GM12878 (cell line): Measurements from ENCODE around the gene FUT8. TPM values are rescaled to one million over a fixed set of nuclear protein-coding genes. Genes with fewer than 3 reads are reported as not detected.

Source experiments
- CUX1 ChIP-seq: IDR thresholded peaks from 2 replicates; pipeline ENCODE4 v1.6.1; 2012; ENCODE audit warnings: improper control_type of control experiment, low read depth, low read length; ENCODE audit not compliant: insufficient replicate concordance
- EED ChIP-seq: sonication (generic); IDR thresholded peaks from 2 replicates; pipeline ENCODE4 v1.6.1; 2016; ENCODE audit warnings: antibody characterized with exemption, low read depth
- KAT2A ChIP-seq: conservative IDR thresholded peaks from 2 replicates; pipeline ENCODE4 v1.6.1; 2011; ENCODE audit warnings: low read depth, low read length; ENCODE audit not compliant: control insufficient read depth
- PML ChIP-seq: IDR thresholded peaks from 2 replicates; pipeline ENCODE4 v1.6.1; 2012; ENCODE audit warnings: low read length, inconsistent platforms
- polyA plus RNA-seq, 11 experiments: library from polyadenylated mRNA; depleted of rRNA in 4 of 11; unstranded in 6 of 11; stranded (reverse) in 5 of 11; fragments of >200 nt; fragmentation: Nextera tagmentation in 4 of 11; fragmentation: Illumina TruSeq in 1 of 11; extraction: Ambion mirVana in 4 of 11; extraction: Trizol in 1 of 11; gene quantifications; 1 replicate in 1 of 11; 2 replicates in 10 of 11; pipeline versions ENCODE4 v1.2.1 to v1.2.3, GENCODE V29; 2011 to 2016; ENCODE audit warnings: inconsistent platforms in 2 of 11, missing spikeins in 2 of 11, low read depth in 1 of 11
- total RNA-seq, 4 experiments: library from RNA; depleted of rRNA in 3 of 4; stranded (reverse); fragments of >200 nt in 3 of 4; fragmentation: Illumina TruSeq in 1 of 4; extraction: Trizol in 1 of 4; gene quantifications; 2 replicates each; pipeline versions ENCODE4 v1.2.1 to v1.2.3, GENCODE V29; 2013 to 2021
- TF ChIP-seq, protein P1 (sequence below): IDR thresholded peaks from 2 replicates; pipeline ENCODE4 v1.6.1; 2011; ENCODE audit warnings: borderline replicate concordance, low read depth, mild to moderate bottlenecking, moderate library complexity, low read length; ENCODE audit not compliant: insufficient read depth, poor library complexity, severe bottlenecking
- TF ChIP-seq, protein P2 (sequence below): fragments of 450-650 bp; IDR thresholded peaks from 2 replicates; pipeline ENCODE4 v1.6.1; 2017; ENCODE audit warnings: mild to moderate bottlenecking

FUT8 gene
- total and polyA plus RNA-seq, 10 of the 15 experiments (the other 5 are each of a cell fraction or from before 2014, with no cell fraction given), result 21.3 to 106 (median 66.3) TPM

DNA sequence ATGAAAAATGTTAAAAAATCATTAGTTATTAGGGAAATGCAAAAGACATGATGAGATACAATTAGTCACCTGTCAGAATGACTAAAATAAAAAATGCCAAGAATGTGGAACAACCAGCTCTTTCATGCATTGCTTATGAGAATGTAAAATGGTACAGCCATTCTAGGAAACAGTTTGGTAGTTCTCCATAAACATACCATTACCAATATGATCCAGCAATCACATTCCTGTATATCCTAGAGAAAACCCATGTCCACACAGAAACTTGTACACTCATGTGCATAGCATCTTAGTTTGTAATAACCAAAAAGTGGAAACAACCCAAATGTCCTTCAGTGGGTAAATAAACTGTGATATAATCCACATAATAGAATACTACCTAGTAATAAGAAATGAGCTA lies 245.7 kb downstream of the FUT8 start (continued):
- TF ChIP-seq CUX1, result no peak
- TF ChIP-seq EED, result no peak
- no peak for TF ChIP-seq KAT2A
- TF ChIP-seq PML, result no peak
- TF ChIP-seq, protein P1, sequence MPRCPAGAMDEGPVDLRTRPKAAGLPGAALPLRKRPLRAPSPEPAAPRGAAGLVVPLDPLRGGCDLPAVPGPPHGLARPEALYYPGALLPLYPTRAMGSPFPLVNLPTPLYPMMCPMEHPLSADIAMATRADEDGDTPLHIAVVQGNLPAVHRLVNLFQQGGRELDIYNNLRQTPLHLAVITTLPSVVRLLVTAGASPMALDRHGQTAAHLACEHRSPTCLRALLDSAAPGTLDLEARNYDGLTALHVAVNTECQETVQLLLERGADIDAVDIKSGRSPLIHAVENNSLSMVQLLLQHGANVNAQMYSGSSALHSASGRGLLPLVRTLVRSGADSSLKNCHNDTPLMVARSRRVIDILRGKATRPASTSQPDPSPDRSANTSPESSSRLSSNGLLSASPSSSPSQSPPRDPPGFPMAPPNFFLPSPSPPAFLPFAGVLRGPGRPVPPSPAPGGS, result no peak
- TF ChIP-seq, protein P2, sequence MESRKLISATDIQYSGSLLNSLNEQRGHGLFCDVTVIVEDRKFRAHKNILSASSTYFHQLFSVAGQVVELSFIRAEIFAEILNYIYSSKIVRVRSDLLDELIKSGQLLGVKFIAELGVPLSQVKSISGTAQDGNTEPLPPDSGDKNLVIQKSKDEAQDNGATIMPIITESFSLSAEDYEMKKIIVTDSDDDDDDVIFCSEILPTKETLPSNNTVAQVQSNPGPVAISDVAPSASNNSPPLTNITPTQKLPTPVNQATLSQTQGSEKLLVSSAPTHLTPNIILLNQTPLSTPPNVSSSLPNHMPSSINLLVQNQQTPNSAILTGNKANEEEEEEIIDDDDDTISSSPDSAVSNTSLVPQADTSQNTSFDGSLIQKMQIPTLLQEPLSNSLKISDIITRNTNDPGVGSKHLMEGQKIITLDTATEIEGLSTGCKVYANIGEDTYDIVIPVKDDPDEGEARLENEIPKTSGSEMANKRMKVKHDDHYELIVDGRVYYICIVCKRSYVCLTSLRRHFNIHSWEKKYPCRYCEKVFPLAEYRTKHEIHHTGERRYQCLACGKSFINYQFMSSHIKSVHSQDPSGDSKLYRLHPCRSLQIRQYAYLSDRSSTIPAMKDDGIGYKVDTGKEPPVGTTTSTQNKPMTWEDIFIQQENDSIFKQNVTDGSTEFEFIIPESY, result no peak
